Cerebellar cortex (tissue), 1 donor: ENCODE data around the gene IPO11.
"Not testable (repeated sequence)": the region's sequence is repeated elsewhere in the genome, so short reads cannot be mapped to it uniquely, and the experiment has no call there.

Experiments
- DNase-seq: peaks from one replicate; pipeline ENCODE4 v3.0.0-alpha.2; 2015; ENCODE audit warnings: low spot score

IPO11 gene

GRCh38 chr5:62600560-62601252 is 188.1 kb downstream of the IPO11 start:
- no peak for DNase-seq

GRCh38 chr5:62603934-62604333 is 191.4 kb downstream of the IPO11 start:
- DNase-seq, result no peak

GRCh38 chr5:62605638-62606037 is 193.1 kb downstream of the IPO11 start:
- no peak for DNase-seq

- DNase-seq, result no peak
These were observed 194.3 kb downstream of the IPO11 start for GRCh38 chr5:62606878-62607277.

- no peak for DNase-seq
These were observed 195.1 kb downstream of the IPO11 start for GRCh38 chr5:62607615-62608014.

- no peak for DNase-seq
These were observed 196.3 kb downstream of the IPO11 start for GRCh38 chr5:62608529-62609511.

- DNase-seq, result no peak
These were observed 201.8 kb downstream of the IPO11 start for GRCh38 chr5:62614355-62614754.

- no peak for DNase-seq
These were observed 204.2 kb downstream of the IPO11 start for GRCh38 chr5:62616615-62617277.

GRCh38 chr5:62617943-62618342 is 205.4 kb downstream of the IPO11 start:
- DNase-seq, result no peak

GRCh38 chr5:62620761-62621160 is 208.2 kb downstream of the IPO11 start:
- no peak for DNase-seq

GRCh38 chr5:62621280-62621679 is 208.7 kb downstream of the IPO11 start:
- DNase-seq, result no peak

GRCh38 chr5:62623271-62623670 is 210.7 kb downstream of the IPO11 start:
- no peak for DNase-seq

GRCh38 chr5:62624436-62624835 is 211.9 kb downstream of the IPO11 start:
- DNase-seq, result not testable (repeated sequence)

GRCh38 chr5:62626534-62626933 is 214.0 kb downstream of the IPO11 start:
- no peak for DNase-seq

- no peak for DNase-seq
These were observed 214.6 kb downstream of the IPO11 start for GRCh38 chr5:62627121-62627520.

GRCh38 chr5:62627901-62628300 is 215.3 kb downstream of the IPO11 start:
- DNase-seq, result no peak

- DNase-seq, result no peak
These were observed 219.5 kb downstream of the IPO11 start for GRCh38 chr5:62631909-62632580.

GRCh38 chr5:62633243-62633642 is 220.7 kb downstream of the IPO11 start:
- no peak for DNase-seq

- no peak for DNase-seq
These were observed 227.9 kb downstream of the IPO11 start for GRCh38 chr5:62640446-62640845.

- no peak for DNase-seq
These were observed 229.9 kb downstream of the IPO11 start for GRCh38 chr5:62642468-62642867.

- no peak for DNase-seq
These were observed 231.2 kb downstream of the IPO11 start for GRCh38 chr5:62643556-62644451.
